ENCODE data around the gene PPIE. TPM values are rescaled to one million over a fixed set of nuclear protein-coding genes. Genes with fewer than 3 reads are reported as not detected.
"Not testable (repeated sequence)": the region's sequence is repeated elsewhere in the genome, so short reads cannot be mapped to it uniquely, and the experiment has no call there.

Gene PPIE
- total RNA-seq, 1 donor from 2014 or later, result 26.4 TPM

- intact Hi-C loops (cut with DNase I); DNase-seq (ENCODE audit: low spot score): not testable (repeated sequence)
Observed at GRCh38 chr1:39773369-39773979, 34.8 kb downstream of the PPIE start.

GRCh38 chr1:39775141-39775540, 36.5 kb downstream of the PPIE start:
- DNase-seq (ENCODE audit: low spot score); intact Hi-C loops (cut with DNase I): not testable (repeated sequence)

- intact Hi-C loops (cut with DNase I); DNase-seq (ENCODE audit: low spot score): not testable (repeated sequence)
Observed at GRCh38 chr1:39775676-39776399, 37.2 kb downstream of the PPIE start.

GRCh38 chr1:39776400-39776713, 37.7 kb downstream of the PPIE start:
- peak; percentile 57 for DNase-seq (ENCODE audit: low spot score)
- intact Hi-C loops (cut with DNase I), result no loop called here

- intact Hi-C loops (cut with DNase I), result no loop called here
- DNase-seq (ENCODE audit: low spot score), result no peak
Observed at GRCh38 chr1:39776886-39777285, 38.2 kb downstream of the PPIE start.

- no peak for DNase-seq (ENCODE audit: low spot score)
- intact Hi-C loops (cut with DNase I), result no loop called here
Observed at GRCh38 chr1:39777306-39777705, 38.6 kb downstream of the PPIE start.

- intact Hi-C loops (cut with DNase I), result not testable (repeated sequence)
- DNase-seq (ENCODE audit: low spot score), result peak; percentile 44
Observed at GRCh38 chr1:39777896-39778295, 39.2 kb downstream of the PPIE start.

GRCh38 chr1:39778463-39779099, 39.9 kb downstream of the PPIE start:
- peak; percentile 51 for DNase-seq (ENCODE audit: low spot score)
- intact Hi-C loops (cut with DNase I), result not testable (repeated sequence)

GRCh38 chr1:39779137-39779536, 40.5 kb downstream of the PPIE start:
- intact Hi-C loops (cut with DNase I), result no loop called here
- DNase-seq (ENCODE audit: low spot score), result peak; percentile 53

GRCh38 chr1:39779821-39780220, 41.1 kb downstream of the PPIE start:
- intact Hi-C loops (cut with DNase I), result no loop called here
- DNase-seq (ENCODE audit: low spot score), result peak; percentile 36

- DNase-seq (ENCODE audit: low spot score), result no peak
- intact Hi-C loops (cut with DNase I), result no loop called here
Observed at GRCh38 chr1:39781349-39781715, 42.6 kb downstream of the PPIE start.

- intact Hi-C loops (cut with DNase I), result no loop called here
- no peak for DNase-seq (ENCODE audit: low spot score)
Observed at GRCh38 chr1:39782103-39782502, 43.4 kb downstream of the PPIE start.

GRCh38 chr1:39782685-39783084, 44.0 kb downstream of the PPIE start:
- intact Hi-C loops (cut with DNase I); DNase-seq (ENCODE audit: low spot score): not testable (repeated sequence)

- intact Hi-C loops (cut with DNase I); DNase-seq (ENCODE audit: low spot score): not testable (repeated sequence)
Observed at GRCh38 chr1:39786303-39787107, 47.8 kb downstream of the PPIE start.

- intact Hi-C loops (cut with DNase I), result not testable (repeated sequence)
Observed at GRCh38 chr1:39787108-39787375, 48.4 kb downstream of the PPIE start.

GRCh38 chr1:39787468-39787867, 48.8 kb downstream of the PPIE start:
- intact Hi-C loops (cut with DNase I), result no loop called here
- no peak for DNase-seq (ENCODE audit: low spot score)

More at GRCh38 chr1:39787108-39787375, 48.4 kb downstream of the PPIE start:
- not testable (repeated sequence) for DNase-seq (ENCODE audit: low spot score)

- DNase-seq (ENCODE audit: low spot score); intact Hi-C loops (cut with DNase I): not testable (repeated sequence)
Observed at GRCh38 chr1:39787964-39788363, 49.3 kb downstream of the PPIE start.

- DNase-seq (ENCODE audit: low spot score), result no peak
- intact Hi-C loops (cut with DNase I), result no loop called here
Observed at GRCh38 chr1:39788426-39788757, 49.7 kb downstream of the PPIE start.

- DNase-seq (ENCODE audit: low spot score), result peak; percentile 82
- intact Hi-C loops (cut with DNase I), result no loop called here
Observed at GRCh38 chr1:39788758-39789570, 50.3 kb downstream of the PPIE start, which contains the start of gene BMP8B. BMP8B (minus strand) TSS chr1:39788865; CDS start chr1:39788485, 380 bp downstream.
